Measurements from ENCODE around the gene CIC.

DNA sequence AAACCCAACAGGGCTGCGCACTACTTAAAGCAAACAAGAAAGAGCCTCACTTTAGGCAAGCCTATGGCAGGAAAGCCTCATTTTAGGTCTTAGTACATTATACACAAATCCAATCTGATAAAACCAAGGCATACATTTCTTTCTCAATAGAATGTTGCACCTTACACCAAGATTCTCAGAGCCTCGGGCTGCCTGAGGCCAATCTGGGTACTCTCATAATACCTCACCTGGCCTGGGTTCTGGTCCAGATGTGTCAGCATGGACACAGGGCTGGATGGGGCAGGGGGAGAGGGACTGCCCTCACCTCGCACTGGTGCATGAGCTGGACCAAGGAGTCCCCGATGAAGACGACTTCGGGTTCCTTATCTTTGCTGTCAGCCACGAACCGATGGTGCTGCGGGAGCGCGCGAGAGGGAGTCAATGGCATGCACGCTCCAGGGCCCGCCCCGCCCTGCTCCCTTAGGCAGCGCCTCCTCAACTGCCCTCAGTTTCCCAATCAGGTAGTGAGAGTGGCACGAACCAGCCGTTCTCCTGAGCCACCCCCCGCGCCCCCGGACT is 32.7 kb downstream of the CIC start, which contains the start of gene PRR19:
- TF ChIP-seq, protein P1, sequence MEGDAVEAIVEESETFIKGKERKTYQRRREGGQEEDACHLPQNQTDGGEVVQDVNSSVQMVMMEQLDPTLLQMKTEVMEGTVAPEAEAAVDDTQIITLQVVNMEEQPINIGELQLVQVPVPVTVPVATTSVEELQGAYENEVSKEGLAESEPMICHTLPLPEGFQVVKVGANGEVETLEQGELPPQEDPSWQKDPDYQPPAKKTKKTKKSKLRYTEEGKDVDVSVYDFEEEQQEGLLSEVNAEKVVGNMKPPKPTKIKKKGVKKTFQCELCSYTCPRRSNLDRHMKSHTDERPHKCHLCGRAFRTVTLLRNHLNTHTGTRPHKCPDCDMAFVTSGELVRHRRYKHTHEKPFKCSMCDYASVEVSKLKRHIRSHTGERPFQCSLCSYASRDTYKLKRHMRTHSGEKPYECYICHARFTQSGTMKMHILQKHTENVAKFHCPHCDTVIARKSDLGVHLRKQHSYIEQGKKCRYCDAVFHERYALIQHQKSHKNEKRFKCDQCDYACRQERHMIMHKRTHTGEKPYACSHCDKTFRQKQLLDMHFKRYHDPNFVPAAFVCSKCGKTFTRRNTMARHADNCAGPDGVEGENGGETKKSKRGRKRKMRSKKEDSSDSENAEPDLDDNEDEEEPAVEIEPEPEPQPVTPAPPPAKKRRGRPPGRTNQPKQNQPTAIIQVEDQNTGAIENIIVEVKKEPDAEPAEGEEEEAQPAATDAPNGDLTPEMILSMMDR (IDR thresholded peaks at IDR 0.05) = no peak
- TF ChIP-seq POLR2A (IDR thresholded peaks at IDR 0.05) = no peak
